Measurements from ENCODE around the gene MTRF1.

DNA sequence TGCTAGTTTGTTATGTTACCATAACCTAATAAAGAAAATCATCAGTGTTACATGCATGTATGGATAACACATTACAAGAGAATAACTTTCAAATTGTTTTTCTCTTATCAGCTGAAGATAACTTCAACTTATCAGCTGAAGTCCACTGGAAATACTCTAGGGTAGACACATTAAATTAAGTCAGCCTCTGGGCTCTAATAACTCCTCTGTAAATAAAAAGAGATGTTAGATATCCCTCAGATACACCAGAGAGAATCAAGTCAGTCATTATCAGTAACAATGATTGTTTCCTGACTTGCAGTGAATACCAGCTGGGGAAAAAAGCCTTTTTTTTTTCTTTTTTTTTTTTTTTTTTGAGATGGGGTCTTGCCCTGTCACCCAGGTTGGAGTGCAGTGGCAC is 67.4 kb downstream of the MTRF1 start:
- TF ChIP-seq, protein P1, sequence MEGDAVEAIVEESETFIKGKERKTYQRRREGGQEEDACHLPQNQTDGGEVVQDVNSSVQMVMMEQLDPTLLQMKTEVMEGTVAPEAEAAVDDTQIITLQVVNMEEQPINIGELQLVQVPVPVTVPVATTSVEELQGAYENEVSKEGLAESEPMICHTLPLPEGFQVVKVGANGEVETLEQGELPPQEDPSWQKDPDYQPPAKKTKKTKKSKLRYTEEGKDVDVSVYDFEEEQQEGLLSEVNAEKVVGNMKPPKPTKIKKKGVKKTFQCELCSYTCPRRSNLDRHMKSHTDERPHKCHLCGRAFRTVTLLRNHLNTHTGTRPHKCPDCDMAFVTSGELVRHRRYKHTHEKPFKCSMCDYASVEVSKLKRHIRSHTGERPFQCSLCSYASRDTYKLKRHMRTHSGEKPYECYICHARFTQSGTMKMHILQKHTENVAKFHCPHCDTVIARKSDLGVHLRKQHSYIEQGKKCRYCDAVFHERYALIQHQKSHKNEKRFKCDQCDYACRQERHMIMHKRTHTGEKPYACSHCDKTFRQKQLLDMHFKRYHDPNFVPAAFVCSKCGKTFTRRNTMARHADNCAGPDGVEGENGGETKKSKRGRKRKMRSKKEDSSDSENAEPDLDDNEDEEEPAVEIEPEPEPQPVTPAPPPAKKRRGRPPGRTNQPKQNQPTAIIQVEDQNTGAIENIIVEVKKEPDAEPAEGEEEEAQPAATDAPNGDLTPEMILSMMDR (IDR thresholded peaks at IDR 0.05 in 2 of 3, conservative IDR thresholded peaks at IDR 0.05 in 1 of 3; ENCODE audit: borderline replicate concordance in 1 of 3, insufficient read depth in 1 of 3, low read depth in 2 of 3, low read length in 2 of 3) = no peak
- TF ChIP-seq SRF (IDR thresholded peaks at IDR 0.05; ENCODE audit: low read depth) (no peak), EZH2 (IDR thresholded peaks at IDR 0.05) (no peak), YY1 (IDR thresholded peaks at IDR 0.05; ENCODE audit: extremely low read depth, insufficient replicate concordance, low read depth, low read length) (no peak)
